Midbrain (tissue), 1 donor: Measurements from ENCODE around the gene POLR3B.
"Not testable (repeated sequence)": the region's sequence is repeated elsewhere in the genome, so short reads cannot be mapped to it uniquely, and the experiment has no call there.

Experiments
- DNase-seq: peaks from one replicate; lab custom pipeline; 2025; lab: John Stamatoyannopoulos, UW

The POLR3B gene

GRCh38 chr12:106357549-106358395 is at the start of gene POLR3B:
POLR3B (plus strand) TSS chr12:106357748; CDS start chr12:106357880, 132 bp downstream.
- DNase-seq: peak; percentile 96

GRCh38 chr12:106308121-106308520 is 49.4 kb upstream of the POLR3B start:
- no peak for DNase-seq

- DNase-seq: no peak
Measured at GRCh38 chr12:106308611-106309010, 48.9 kb upstream of the POLR3B start.

GRCh38 chr12:106309671-106310505 is 47.7 kb upstream of the POLR3B start:
- no peak for DNase-seq

- DNase-seq: no peak
Measured at GRCh38 chr12:106310687-106311086, 46.9 kb upstream of the POLR3B start.

GRCh38 chr12:106311139-106311538 is 46.4 kb upstream of the POLR3B start:
- DNase-seq: no peak

- not testable (repeated sequence) for DNase-seq
Measured at GRCh38 chr12:106313413-106313812, 44.1 kb upstream of the POLR3B start.

- no peak for DNase-seq
Measured at GRCh38 chr12:106315523-106315922, 42.0 kb upstream of the POLR3B start.

GRCh38 chr12:106317406-106318082 is 40.0 kb upstream of the POLR3B start:
- DNase-seq: no peak

- no peak for DNase-seq
Measured at GRCh38 chr12:106321139-106321850, 36.3 kb upstream of the POLR3B start.

- DNase-seq: no peak
Measured at GRCh38 chr12:106323537-106323936, 34.0 kb upstream of the POLR3B start.

- DNase-seq: no peak
Measured at GRCh38 chr12:106327309-106327869, 30.2 kb upstream of the POLR3B start.

GRCh38 chr12:106328735-106329134 is 28.8 kb upstream of the POLR3B start:
- DNase-seq: no peak

- peak; percentile 49 for DNase-seq
Measured at GRCh38 chr12:106329231-106329982, 28.1 kb upstream of the POLR3B start.

- DNase-seq: no peak
Measured at GRCh38 chr12:106331599-106331998, 25.9 kb upstream of the POLR3B start.

- no peak for DNase-seq
Measured at GRCh38 chr12:106332536-106332935, 25.0 kb upstream of the POLR3B start.

GRCh38 chr12:106333010-106333409 is 24.5 kb upstream of the POLR3B start:
- no peak for DNase-seq

GRCh38 chr12:106333756-106334155 is 23.8 kb upstream of the POLR3B start:
- no peak for DNase-seq

GRCh38 chr12:106341086-106341877 is 16.3 kb upstream of the POLR3B start:
- DNase-seq: no peak
